ENCODE data around the gene DOCK4.

DOCK4 gene

DNA sequence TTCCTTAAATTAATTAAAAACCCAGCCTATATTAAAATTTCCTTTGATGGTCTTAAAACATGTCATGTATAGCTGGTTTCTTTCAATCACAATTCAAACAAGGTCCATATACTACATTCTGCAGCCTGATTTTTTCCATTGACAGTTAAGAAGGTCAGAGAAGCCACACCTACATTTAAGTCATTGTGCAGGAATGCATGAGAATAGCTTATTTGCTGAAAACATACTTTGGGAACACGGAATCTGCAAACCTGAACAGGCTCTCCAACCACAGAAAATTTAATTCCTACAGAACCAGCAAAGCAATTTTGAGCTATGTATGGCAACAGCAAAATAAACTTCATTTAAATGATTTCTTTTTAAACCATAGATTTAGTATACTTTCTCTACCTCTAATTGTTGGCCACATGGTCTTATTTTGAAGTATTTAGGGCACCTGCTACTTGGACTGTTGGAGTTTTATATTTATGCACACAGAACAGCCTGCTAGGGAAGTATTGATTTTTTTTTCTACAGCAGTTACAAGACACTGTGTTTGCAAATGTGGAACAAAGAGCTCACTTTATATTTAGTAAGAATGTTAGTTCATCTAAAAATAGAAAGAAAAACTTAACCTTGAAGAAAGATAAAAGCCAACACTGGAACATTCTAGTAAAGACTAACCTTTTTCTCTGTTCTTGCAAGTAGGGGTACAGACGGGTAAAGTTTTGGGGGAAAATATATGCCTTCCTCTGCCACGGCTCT, 403.0 kb downstream of the DOCK4 start:
- Histone ChIP-seq H3F3A (ENCODE audit: low read depth) (no peaks in the 10 kb centered on the region), H3K27me3 (ENCODE audit: insufficient read depth, low read length, poor library complexity, severe bottlenecking) (no peaks in the 10 kb centered on the region), H3K36me3 (ENCODE audit: insufficient read depth, low read length) (no peaks in the 10 kb centered on the region), H3K4me1 (ENCODE audit: insufficient read depth, low read length, poor library complexity, severe bottlenecking) (no peaks in the 10 kb centered on the region), H3K9me2 (replicated peaks; ENCODE audit: low read depth, low read length) (no peaks in the 10 kb centered on the region), H3K9me3 (ENCODE audit: insufficient read depth, low read depth, low read length) (peaks cover 7% of the 10 kb centered on the region; the same call in 1 of the 2 replicates), H3K4me2 (ENCODE audit: low read depth, low read length, poor library complexity, severe bottlenecking) (no peak overlapping the region), H4K20me1 (ENCODE audit: insufficient read depth, low read length, poor library complexity, severe bottlenecking) (no peaks in the 10 kb centered on the region), H3K9ac (ENCODE audit: low read depth, low read length, poor library complexity, severe bottlenecking) (no peak overlapping the region), H2AFZ (ENCODE audit: low read length) (no peak overlapping the region), H3K4me3 (ENCODE audit: low read length, poor library complexity, severe bottlenecking) (no peak overlapping the region), H3K79me2 (ENCODE audit: insufficient read depth, low read length) (no peaks in the 10 kb centered on the region)
- TF ChIP-seq, protein P1, sequence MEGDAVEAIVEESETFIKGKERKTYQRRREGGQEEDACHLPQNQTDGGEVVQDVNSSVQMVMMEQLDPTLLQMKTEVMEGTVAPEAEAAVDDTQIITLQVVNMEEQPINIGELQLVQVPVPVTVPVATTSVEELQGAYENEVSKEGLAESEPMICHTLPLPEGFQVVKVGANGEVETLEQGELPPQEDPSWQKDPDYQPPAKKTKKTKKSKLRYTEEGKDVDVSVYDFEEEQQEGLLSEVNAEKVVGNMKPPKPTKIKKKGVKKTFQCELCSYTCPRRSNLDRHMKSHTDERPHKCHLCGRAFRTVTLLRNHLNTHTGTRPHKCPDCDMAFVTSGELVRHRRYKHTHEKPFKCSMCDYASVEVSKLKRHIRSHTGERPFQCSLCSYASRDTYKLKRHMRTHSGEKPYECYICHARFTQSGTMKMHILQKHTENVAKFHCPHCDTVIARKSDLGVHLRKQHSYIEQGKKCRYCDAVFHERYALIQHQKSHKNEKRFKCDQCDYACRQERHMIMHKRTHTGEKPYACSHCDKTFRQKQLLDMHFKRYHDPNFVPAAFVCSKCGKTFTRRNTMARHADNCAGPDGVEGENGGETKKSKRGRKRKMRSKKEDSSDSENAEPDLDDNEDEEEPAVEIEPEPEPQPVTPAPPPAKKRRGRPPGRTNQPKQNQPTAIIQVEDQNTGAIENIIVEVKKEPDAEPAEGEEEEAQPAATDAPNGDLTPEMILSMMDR (conservative IDR thresholded peaks at IDR 0.05; ENCODE audit: low read length), result no peak
- TF ChIP-seq EZH2phosphoT487 (IDR thresholded peaks at IDR 0.05; ENCODE audit: borderline replicate concordance), result no peak

DNA sequence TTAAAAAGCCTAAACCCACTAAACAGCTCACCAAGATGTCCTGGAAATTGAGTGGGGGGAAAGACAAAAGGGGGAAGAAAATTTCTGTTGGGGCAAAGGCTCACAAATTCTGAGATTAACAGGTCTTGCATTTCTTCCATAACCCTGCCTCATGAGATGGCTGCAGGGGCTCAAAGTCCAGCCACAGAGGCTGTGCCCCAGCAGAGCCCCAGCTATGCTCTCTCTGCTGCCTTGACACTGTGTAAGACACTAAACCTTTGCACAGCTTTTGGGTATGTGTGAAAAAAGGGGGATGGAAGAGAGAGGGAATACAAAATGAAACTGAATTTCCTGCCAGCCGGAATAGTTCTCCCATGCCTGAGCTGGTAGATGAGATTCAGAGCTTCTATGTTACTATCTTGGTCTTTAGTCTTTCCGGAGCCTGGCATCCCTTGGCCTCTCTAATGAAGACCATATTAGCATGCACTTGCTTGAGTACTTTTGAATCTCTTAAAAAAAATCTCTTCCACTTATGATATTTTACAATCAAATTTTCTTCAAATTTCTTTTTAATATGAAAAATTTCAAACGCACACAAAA, 403.9 kb downstream of the DOCK4 start:
- H3K36me3 ChIP-seq (ENCODE audit: insufficient read depth, low read length), result no peaks in the 10 kb centered on the region
- H3K4me3 ChIP-seq (ENCODE audit: low read length, poor library complexity, severe bottlenecking), result no peak overlapping the region
- no peak overlapping the region for H2AFZ ChIP-seq (ENCODE audit: low read length)
- no peaks in the 10 kb centered on the region for H3K9me2 ChIP-seq (replicated peaks; ENCODE audit: low read depth, low read length)
- H3K9me3 ChIP-seq (ENCODE audit: insufficient read depth, low read depth, low read length), result peaks cover 14% of the 10 kb centered on the region; the same call in 1 of the 2 replicates
- no peaks in the 10 kb centered on the region for H4K20me1 ChIP-seq (ENCODE audit: insufficient read depth, low read length, poor library complexity, severe bottlenecking)
- H3F3A ChIP-seq (ENCODE audit: low read depth), result no peaks in the 10 kb centered on the region
- no peak overlapping the region for H3K4me2 ChIP-seq (ENCODE audit: low read depth, low read length, poor library complexity, severe bottlenecking)
- H3K9ac ChIP-seq (ENCODE audit: low read depth, low read length, poor library complexity, severe bottlenecking), result no peak overlapping the region
- no peaks in the 10 kb centered on the region for H3K4me1 ChIP-seq (ENCODE audit: insufficient read depth, low read length, poor library complexity, severe bottlenecking)
- TF ChIP-seq, protein P1 (conservative IDR thresholded peaks at IDR 0.05; ENCODE audit: low read length), result no peak
- TF ChIP-seq EZH2phosphoT487 (IDR thresholded peaks at IDR 0.05; ENCODE audit: borderline replicate concordance), result no peak
- no peaks in the 10 kb centered on the region for H3K27me3 ChIP-seq (ENCODE audit: insufficient read depth, low read length, poor library complexity, severe bottlenecking)
- no peaks in the 10 kb centered on the region for H3K79me2 ChIP-seq (ENCODE audit: insufficient read depth, low read length)

DNA sequence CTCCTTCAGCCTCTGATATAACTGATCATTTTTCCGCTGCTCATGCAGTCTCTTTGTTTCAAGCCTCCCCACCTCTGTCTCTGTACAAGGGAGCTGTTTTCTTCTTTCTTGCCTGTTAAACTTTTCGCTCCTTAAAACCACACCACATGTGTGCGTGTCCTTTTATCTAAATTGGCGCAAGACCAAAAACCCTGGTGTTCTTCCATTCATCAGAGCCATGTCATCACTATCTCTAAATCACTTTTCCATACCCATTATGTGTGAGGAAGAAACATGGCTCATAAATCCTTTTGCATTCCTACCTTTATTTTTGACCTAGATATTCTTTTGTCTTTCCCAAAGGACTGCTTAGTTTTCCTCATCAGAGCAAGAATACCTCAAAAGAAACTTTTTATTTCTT, 404.9 kb downstream of the DOCK4 start:
- no peaks in the 10 kb centered on the region for H3K4me1 ChIP-seq (ENCODE audit: insufficient read depth, low read length, poor library complexity, severe bottlenecking)
- H3K36me3 ChIP-seq (ENCODE audit: insufficient read depth, low read length), result no peaks in the 10 kb centered on the region
- no peak overlapping the region for H2AFZ ChIP-seq (ENCODE audit: low read length)

More for the DNA sequence above, 404.9 kb downstream of the DOCK4 start:
- Histone ChIP-seq H3K79me2 (ENCODE audit: insufficient read depth, low read length) (no peaks in the 10 kb centered on the region), H3K9me2 (replicated peaks; ENCODE audit: low read depth, low read length) (no peaks in the 10 kb centered on the region), H3K9ac (ENCODE audit: low read depth, low read length, poor library complexity, severe bottlenecking) (no peak overlapping the region), H4K20me1 (ENCODE audit: insufficient read depth, low read length, poor library complexity, severe bottlenecking) (no peaks in the 10 kb centered on the region), H3K4me3 (ENCODE audit: low read length, poor library complexity, severe bottlenecking) (no peak overlapping the region), H3K27me3 (ENCODE audit: insufficient read depth, low read length, poor library complexity, severe bottlenecking) (no peaks in the 10 kb centered on the region), H3K4me2 (ENCODE audit: low read depth, low read length, poor library complexity, severe bottlenecking) (no peak overlapping the region), H3K9me3 (ENCODE audit: insufficient read depth, low read depth, low read length) (peaks cover 24% of the 10 kb centered on the region; the same call in 1 of the 2 replicates), H3F3A (ENCODE audit: low read depth) (no peaks in the 10 kb centered on the region)
- TF ChIP-seq, protein P1 (conservative IDR thresholded peaks at IDR 0.05; ENCODE audit: low read length), result no peak
- TF ChIP-seq EZH2phosphoT487 (IDR thresholded peaks at IDR 0.05; ENCODE audit: borderline replicate concordance), result no peak
